Right hindlimb (tissue), 1 donor: Measurements from ENCODE around the gene PFDN6.
"Not testable (repeated sequence)": the region's sequence is repeated elsewhere in the genome, so short reads cannot be mapped to it uniquely, and the experiment has no call there.

ENCODE experiments used
- DNase-seq: peaks from one replicate; pipeline ENCODE4 v3.0.0-alpha.2; 2018

The PFDN6 gene

DNA sequence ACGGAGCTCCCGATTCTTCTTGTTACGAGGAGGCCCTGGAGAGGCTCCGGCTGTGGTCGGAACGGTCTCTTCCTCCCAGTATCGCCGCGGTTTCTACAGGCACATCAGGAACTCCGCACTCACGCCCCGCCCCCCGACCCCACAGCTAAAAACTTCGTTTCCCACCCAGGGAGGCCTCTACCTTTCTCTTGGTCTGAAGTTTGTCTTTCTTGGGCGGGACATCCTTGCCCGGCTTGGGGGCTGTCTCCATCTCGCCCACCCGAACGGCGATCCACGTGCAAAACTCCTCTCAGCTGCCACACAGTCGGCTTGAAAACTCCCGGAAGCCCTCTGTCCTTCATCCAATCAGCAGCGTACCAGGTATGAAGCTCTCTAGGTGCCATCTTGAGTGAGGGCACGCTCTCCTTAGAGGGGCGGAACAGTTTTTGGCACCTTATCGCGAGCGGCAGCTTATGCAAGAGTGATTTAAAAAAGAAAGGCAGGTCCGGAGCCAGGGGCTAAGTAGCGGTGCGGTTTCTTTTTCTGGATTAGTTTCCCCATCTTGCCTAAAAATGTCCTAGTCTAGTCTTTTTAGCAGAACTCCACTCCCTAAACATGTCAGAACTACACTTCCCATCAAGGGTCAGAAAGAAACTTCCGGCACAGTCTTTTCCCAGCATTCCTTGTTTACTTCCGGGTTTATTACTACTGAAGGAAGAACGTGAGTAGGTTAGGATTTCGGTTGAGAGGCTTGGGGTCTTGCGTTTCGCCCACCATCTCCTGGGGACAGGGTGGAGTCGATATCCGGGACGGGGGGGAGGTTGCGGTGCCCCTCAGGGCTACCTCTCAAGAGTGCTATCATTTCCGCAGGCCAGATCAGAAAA, at the start of gene PFDN6, which contains the start of gene WDR46:
TSS of gene PFDN6 (plus strand) at position 681 of the 863 bp plus-strand sequence. CDS start 256 bp downstream, outside the sequence.
TSS of gene WDR46 (minus strand) at position 319 of the 863 bp plus-strand sequence. CDS start at position 250, 69 bp downstream.
- peak; percentile 92 for DNase-seq

DNA sequence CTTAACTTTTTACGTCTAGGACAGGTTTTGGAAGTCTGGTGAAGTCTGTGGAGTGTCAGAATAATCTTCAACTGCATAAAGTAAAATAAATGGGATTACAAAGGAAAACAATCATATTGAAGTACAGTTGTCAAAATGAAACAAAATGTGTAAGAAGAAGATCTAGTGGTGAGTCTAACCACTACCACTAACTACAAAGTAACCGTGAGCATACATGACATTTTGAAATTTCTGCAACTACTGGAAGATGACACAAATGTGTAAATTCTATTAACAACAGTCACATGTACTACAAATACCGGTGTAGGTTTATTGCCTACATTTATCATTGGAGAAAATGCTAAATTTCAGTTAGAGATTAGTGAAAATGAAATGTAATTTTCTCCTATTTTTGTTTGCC, 47.4 kb upstream of the PFDN6 start:
- no peak for DNase-seq

DNA sequence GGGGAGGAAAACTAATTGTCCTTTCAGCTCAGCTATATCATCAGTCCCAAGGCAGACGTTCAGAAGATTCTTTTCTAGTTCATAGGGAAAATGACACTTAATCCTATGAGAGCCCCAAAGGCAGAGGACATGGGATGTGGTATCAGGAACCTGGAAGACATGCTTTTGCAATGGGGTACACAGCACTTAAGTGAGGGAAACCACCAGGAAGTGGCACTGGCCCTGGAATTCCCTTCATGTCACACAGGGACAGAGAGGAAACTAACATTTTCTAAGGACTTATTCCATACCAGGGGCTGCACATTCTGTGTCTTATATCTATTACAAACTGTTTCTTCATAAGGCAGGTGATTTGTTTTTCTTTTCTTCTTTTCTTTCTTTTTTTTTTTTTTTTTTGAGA, 45.9 kb upstream of the PFDN6 start:
- DNase-seq: no peak

DNA sequence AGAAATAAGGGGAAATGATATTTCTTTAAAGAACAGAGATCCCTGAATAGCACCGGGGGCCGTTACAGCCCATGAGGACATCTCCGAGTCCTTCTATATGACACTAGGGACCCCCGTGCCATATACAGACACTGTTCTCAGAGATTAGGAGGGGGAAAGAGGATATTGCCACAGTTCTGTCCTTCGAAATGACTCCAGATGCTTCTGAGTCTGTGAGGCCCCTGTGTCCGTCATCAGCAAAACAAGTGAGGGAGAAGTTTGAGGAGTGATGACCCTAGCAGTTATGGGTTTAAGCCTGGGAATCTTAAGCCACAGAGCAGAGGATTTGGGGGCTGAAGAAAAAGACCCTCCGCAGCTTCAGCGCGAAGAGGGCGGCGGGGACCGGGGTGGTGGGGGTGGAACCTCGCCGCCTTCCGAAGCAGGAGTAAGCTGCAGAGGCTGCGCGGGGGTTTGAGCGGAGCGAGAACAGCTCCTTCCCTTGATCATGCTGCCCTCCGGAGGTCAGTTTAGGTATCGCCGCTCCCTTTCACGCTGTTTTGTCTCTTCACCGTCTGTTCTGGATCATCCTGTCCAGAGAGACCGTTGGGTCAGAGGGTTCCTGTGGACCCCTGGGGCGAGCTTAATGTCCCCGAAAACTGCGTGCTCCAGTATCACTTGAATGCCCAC, 41.3 kb upstream of the PFDN6 start:
- peak; percentile 91 for DNase-seq

DNA sequence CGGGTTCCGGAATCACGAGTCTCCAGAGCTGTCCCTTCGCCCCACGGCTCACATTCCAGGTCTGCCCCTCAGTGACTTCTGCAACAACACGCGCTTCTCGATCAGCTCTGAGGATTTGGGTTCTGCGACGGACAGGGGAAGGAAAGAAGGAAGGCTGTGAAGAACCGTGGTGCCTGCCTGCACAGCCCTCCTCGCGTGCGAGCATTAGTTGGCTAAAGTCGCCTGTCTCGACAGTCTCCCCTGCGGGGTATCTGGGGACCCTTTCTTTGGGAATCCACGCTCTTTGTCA, 40.8 kb upstream of the PFDN6 start:
- no peak for DNase-seq

DNA sequence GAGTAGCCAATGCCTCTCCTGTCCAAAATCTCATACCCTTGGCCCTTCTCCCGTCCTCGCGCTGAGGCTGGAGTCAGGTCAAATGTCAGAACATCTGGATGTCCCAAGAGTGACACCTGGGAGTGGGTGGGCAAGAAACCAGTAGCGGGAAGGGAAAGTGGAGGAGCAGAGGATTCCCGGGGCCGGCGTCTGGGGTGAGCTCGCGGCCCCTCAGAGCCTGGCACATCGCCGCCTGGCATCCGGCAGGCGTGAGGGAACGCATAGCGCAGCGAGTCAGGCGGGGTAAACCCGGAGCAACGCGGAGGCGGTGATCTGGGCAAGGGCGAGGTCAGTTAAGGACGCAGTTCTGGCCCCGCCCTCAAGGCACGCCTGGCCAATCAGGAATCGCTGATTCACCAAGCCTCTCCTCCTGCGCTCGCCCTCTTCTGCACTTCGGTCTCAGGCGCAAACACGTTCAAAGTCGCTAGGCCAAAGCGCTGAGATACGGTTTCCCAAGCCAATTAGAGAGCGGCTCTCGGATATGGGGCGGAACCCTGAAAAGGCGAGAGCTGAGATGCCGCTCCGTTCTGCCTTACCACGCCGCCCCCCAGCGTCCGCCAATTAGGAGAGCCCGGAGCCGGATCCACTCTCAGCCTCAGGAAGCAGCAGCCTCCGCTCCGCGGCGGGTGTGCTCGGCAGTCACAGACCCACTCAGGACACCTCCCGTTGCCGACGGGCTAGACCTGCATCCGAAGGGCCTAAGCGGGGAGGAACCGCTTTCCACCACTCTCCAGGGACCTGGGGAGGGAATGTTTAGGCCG, 40.3 kb upstream of the PFDN6 start:
- DNase-seq: peak; percentile 98

DNA sequence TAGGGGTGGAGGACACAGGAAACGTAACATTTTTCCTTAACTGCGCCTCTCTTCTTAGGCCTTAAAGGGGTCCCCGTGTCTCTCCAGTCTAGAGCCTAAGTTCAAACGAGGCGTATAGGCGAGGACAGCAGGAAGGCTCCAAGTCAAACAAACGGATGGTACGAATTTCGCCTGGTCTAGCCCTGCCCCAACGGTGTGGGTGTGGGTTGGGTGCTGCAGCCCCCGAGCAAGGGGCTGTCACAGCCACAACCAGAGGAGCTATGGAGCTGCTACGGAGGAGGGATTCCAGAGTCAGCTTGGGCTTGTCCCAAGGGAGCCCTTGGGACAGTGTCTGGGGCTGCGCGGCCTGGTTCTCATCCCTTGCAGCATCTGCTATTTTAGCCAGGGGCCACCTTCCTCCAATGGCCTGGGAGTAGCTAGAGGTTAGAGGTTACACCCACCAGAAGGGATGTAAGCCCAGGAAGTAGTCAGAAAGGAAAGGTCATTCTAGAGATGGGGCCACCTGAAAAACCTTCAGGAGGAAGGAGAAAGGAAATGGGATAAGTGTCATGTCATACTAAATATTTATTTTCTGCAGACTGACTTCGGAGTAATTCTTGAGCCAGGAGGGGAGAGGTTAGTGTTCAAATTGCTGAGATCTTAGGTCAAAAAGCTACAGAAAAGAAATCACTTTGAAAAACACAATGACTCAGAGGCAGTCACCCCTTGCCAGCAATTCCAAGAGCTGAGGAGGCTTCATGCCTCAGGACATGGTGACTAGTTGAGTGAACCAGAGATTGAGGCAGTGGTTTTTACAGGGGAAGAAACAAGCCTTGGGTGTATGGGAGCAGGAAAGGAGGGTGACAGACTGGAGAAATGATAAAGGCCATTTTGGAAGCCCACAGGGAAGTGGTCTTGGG, 39.4 kb upstream of the PFDN6 start:
- DNase-seq: no peak

DNA sequence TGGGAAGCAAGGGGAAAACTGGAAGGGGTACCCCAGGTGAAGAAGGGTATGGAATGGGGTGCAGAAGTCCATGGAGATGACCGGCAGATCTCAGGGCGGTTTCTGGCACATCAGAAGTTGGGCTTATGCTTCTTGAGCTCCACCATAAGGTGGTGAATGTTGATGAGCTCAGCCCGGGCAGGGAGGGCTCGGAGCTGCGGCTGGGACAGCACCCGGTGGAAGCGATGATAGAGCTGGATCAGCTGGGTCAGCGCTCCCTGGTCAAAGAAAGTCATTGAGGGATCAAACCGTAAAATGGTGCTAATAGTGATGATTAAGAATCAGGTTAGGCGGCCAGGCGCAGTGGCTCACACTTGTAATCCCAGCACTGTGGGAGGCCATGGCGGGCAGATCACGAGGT, 38.7 kb upstream of the PFDN6 start:
- DNase-seq: no peak

DNA sequence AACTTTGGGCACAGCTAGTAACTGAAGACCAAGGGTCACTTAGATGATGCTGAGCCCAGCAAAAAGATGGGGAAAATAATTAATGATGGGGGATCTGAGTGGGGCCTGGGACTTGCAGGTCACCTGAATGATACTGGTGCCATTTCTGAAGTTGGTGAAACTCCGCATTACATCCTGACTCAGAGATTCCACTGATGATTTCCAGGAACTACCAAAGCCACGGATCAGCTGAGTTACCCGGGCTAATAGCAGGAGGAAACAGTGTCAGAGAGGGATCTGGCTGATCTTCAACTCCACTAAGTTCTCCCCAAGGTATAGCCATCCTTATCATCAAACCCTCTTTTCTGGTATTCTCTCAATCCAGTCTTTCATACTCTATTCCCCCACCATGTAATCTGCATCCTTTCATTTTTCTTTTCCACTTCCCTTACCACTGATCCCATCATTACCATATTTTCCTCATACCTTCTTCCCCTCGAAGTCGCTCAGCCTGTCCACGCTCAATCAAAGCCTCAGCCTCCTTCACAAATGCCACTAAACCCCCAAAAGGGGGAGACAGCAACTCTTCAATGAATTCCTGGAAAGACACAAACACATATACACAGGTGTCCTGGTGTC, 37.9 kb upstream of the PFDN6 start:
- DNase-seq: no peak

DNA sequence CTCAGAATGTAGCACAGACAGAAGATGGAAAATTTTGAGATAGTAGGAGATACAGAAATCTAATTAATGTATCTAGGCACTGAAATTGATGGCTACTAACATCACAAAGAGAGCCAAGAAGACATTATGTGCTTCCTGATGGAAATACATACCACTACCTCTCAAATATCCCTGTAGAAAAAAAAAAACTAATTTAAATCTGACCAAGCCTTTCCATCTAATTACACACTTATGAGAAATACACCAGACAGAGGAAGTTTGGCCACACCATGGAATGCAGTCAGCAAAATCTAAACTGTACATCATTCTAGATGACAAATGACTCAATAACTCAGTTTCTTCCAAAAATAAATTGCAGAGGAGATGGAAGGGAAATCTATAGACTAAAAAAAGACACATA, 36.6 kb upstream of the PFDN6 start:
- no peak for DNase-seq

DNA sequence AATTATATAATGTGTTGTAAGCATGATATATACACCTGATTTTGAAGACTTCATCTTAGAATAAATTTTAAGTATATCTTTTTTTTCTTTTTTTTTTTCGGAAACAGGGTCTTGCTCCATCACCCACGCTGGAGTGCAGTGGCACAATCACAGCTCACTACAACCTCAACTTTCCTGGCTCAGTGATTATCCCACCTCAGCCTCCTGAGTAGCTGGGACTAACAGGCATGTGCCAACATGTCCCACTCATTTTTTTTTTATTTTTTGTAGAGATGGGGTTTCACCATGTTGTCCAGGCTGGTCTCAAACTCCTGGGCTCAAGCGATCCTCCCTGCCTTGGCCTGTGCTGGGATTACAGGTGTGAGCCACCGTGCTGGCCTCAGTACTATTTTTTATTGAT, 34.8 kb upstream of the PFDN6 start:
- DNase-seq: no peak

DNA sequence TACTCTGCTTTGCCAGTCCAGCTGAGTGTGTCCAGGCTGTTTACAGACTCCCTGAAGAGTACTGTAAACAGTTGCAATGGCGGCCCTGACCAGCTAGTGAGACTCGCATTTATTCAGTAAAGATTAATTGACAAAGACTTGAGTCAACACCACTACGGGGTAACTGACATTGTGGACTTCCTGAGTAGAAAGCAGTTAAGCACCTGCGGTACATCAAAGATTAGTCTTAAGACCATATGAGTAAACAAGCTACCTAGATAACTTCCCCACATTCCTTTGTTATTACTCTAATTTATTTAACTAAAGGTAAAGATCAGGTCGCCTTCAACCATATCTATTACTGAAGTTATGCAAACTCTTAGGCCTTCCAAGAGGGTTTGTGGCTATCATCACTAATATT, 30.4 kb upstream of the PFDN6 start:
- no peak for DNase-seq

DNA sequence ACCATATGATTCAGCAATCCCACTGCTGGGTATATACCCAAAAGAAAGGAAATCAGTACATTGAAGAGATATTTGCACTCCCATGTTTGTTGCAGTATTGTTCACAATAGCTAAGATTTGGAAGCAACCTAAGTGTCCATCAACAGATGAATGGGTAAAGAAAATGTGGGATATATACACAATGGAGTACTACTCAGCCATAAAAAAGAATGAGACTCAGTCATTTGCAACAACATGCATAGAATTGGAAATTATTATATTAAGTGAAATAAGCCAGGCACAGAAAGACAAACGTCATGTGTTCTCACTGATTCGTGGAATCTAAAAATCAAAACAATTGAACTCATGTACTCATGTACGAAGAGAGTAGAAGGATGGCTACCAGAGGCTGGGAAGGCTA, 26.9 kb upstream of the PFDN6 start:
- DNase-seq: not testable (repeated sequence)

DNA sequence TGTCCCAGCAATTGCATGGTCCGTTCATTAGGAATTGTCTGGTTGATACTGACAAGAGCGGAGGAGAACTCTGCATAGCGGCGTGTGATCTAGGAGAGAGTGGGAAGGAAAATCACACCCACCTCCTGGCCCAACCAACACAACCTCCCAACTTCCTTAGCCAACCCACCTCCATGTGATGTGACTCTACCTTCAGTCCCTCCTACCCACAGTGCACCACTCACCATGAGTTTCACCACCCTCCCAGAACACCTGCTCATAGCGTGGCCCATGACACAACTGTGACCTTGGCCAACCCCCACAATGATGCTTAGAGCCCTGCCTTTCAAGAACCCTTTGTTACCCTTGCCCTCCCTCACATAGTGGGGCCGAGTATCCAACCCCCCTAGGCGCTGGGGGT, 25.4 kb upstream of the PFDN6 start:
- no peak for DNase-seq

DNA sequence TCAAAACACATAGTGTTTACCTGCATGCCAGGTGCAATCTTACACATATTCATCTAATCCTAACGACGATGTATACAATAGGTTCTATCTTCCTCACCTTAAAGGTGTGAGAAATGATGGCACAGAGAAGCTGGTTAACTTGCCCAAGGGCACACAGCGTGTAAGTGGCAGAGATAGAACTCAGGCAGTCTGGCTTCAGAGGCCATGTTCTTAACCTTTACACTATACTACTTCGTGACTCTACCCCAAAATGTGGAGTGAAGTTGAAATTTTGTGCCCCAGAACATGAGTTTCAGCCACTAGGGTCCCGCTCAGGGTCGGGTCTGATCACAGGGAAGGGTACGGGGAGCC, 18.3 kb upstream of the PFDN6 start:
- DNase-seq: no peak

DNA sequence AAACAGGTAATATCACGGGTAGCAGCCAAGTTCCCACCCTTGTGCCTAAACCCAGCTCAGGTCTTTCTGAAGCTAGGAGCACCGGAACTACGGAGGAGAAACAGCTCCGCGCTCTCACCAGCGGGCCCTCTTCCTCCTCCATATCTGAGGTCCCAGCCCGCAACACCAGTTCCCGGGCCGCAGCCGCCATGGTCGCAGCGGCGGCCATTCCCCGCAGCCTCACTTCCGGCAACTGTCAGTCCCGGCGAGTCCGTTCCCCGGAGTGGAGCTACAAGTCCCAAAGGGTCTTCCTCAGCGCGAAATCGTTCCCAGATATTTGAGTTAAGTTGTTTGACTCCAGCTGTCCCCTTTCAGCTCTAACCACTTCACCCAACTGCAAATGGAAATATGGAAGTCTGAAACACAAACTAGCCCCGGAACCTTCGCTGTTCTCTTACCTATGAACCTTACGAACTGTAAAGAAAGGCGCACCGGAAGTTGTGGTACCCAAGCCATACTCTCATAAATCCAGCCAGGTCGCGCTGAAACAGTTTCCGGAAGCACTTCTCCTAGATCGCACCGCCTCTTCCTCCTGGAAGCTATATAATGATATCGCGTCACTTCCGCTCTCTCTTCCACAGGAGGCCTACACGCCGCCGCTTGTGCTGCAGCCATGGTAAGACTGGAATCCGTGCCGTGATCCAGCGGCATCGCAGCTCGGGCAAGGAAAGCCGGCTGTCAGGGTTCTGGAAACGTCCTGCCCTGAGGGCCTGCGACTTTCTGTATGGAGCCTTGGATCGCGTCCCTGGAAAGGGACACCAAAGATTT, 17.7 kb upstream of the PFDN6 start, which contains the start of the genes RPS18 and VPS52:
TSS of gene RPS18 (plus strand) at position 608 of the 807 bp plus-strand sequence. CDS start at position 653, 45 bp downstream.
TSS of gene VPS52 (minus strand) at position 409 of the 807 bp plus-strand sequence. CDS start at position 208, 201 bp downstream.
- peak; percentile 96 for DNase-seq

DNA sequence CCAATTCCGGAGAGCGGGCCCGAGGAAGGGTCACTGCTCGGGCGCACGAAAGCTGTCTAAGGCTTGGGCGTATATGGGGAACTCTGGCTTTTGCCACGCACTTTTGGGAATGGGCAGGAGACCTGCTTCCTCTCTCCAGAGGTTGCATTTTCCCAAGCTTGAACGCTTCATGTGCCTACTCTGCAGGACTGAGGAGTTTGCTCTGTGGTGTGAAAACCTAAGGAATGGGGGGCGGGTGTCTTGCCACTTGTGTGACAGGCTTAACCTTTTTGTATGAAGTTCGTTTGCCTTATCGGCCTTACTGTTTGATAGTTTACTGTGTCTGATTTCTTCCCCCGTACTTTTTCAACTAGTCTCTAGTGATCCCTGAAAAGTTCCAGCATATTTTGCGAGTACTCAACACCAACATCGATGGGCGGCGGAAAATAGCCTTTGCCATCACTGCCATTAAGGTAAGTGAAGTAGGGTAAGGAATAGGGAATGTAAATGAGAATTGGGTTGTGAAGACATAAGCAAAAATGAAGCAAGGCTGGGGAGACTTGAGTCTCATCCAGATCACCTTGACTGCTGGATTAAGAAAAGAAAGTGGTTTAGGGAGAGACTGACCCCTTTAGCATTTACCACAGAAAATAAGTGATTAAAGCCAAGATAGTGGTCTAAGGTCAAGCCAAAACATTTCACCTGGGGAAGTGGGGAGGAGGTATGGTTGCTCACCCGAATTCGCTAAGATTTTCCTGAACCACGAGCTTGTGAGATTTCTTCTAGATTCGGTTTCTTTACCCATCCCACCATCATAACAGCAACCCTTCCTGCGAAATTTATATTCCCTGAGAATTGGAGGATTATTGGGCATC, 16.9 kb upstream of the PFDN6 start:
- DNase-seq: no peak

DNA sequence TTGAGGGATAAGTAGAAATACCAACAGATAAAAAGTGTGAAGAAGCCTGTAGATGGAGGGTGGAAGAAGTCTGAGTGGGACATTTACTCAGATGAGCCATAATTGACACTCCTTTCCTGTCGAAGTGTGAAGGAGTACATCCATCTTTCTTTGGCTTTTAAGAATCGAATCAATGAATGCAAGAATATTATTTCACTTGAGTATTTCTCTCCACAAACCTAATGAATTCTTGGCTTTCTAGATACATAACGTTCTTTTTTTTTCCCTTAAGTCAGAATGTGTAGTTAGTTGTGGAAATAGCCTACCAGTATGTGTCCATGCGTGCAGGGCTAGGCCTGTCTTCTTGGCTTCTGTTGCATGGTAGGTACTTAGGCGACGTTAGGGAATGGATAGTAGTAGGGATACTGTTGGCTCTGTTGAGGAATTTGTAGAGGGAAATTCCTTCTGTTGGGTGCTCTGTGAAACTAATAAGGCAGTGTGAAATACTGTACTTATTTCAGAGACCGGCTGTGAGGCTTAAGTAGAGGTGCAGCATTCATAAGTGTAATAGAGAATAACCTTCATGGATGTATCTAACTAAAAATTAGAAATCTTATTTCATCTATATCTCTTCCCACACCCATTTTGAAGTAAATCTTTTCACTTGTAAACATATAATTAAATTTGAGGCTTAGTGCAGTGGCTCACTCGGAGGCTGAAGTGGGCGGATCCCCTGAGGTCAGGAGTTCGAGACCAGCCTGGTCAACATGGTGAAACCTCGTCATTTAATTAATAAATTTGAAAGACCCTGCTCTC, 16.1 kb upstream of the PFDN6 start:
- no peak for DNase-seq
